ENCODE measurements around the gene GRIK2.
A peak's percentile ranks its signal among the peaks of the same experiment; 100 is the strongest.

The GRIK2 gene

GRCh38 chr6:101490857-101491256, 97.3 kb downstream of the GRIK2 start:
- no peak overlapping the region for H3K4me3 ChIP-seq (ENCODE audit: low read depth, low read length)
- no peak for DNase-seq (ENCODE audit: low read depth)
- TF ChIP-seq CTCF (IDR thresholded peaks at IDR 0.05; ENCODE audit: low read depth, low read length, missing control alignments): no peak

- no peak for TF ChIP-seq CTCF (IDR thresholded peaks at IDR 0.05; ENCODE audit: low read depth, low read length, missing control alignments)
- DNase-seq (ENCODE audit: low read depth): no peak
- H3K4me3 ChIP-seq (ENCODE audit: low read depth, low read length): no peak overlapping the region
Observed at GRCh38 chr6:101502818-101503217, 109.3 kb downstream of the GRIK2 start.

GRCh38 chr6:101509536-101509935, 116.0 kb downstream of the GRIK2 start:
- DNase-seq (ENCODE audit: low read depth): no peak
- H3K4me3 ChIP-seq (ENCODE audit: low read depth, low read length): no peak overlapping the region
- no peak for TF ChIP-seq CTCF (IDR thresholded peaks at IDR 0.05; ENCODE audit: low read depth, low read length, missing control alignments)

GRCh38 chr6:101513181-101513580, 119.7 kb downstream of the GRIK2 start:
- no peak for TF ChIP-seq CTCF (IDR thresholded peaks at IDR 0.05; ENCODE audit: low read depth, low read length, missing control alignments)
- H3K4me3 ChIP-seq (ENCODE audit: low read depth, low read length): no peak overlapping the region
- no peak for DNase-seq (ENCODE audit: low read depth)

- no peak for TF ChIP-seq CTCF (IDR thresholded peaks at IDR 0.05; ENCODE audit: low read depth, low read length, missing control alignments)
- DNase-seq (ENCODE audit: low read depth): no peak
- H3K4me3 ChIP-seq (ENCODE audit: low read depth, low read length): no peak overlapping the region
Observed at GRCh38 chr6:101516578-101516977, 123.1 kb downstream of the GRIK2 start.

GRCh38 chr6:101517632-101518031, 124.1 kb downstream of the GRIK2 start:
- no peak overlapping the region for H3K4me3 ChIP-seq (ENCODE audit: low read depth, low read length)
- peak; percentile 15 for DNase-seq (ENCODE audit: low read depth)
- TF ChIP-seq CTCF (IDR thresholded peaks at IDR 0.05; ENCODE audit: low read depth, low read length, missing control alignments): no peak

GRCh38 chr6:101522254-101522653, 128.7 kb downstream of the GRIK2 start:
- no peak overlapping the region for H3K4me3 ChIP-seq (ENCODE audit: low read depth, low read length)
- DNase-seq (ENCODE audit: low read depth): no peak
- TF ChIP-seq CTCF (IDR thresholded peaks at IDR 0.05; ENCODE audit: low read depth, low read length, missing control alignments): no peak

Data from GM12864 (cell line).